IMR-90 (cell line): ENCODE measurements around the gene PRH1. TPM values are rescaled to one million over a fixed set of nuclear protein-coding genes. Genes with fewer than 3 reads are reported as not detected.

Source experiments
- ATAC-seq: fragments of 200-7000 bp; cut with Tn5 transposase; 2 replicates; pipeline ENCODE4 v1.9.1; 2020; ENCODE audit warnings: low read depth, mild to moderate bottlenecking, moderate library complexity
- BruUV-seq: library from RNA; stranded (reverse); fragments of 400-500 nt; replicated peaks from 2 replicates; lab custom pipeline; 2021; lab: Mats Ljungman, UMichigan
- CTCF ChIA-PET: fragments of 300-600 bp; formaldehyde crosslinking; extraction: SDS; loops from one replicate; lab custom pipeline; 2021; ENCODE audit warnings: antibody characterized with exemption; lab: Yijun Ruan, JAX
- POLR2A ChIA-PET: fragments of 300-600 bp; sonication (Branson Sonifier 250); formaldehyde crosslinking; loops from one replicate; lab custom pipeline; 2022; ENCODE audit warnings: antibody characterized with exemption; ENCODE audit not compliant: unreplicated experiment; lab: Charles Lee
- DNase-seq: peaks from one replicate; pipeline ENCODE4 v3.0.0; 2013
- H2AFZ ChIP-seq: replicated peaks from 2 replicates; pipeline ENCODE3; 2013; ENCODE audit warnings: low read length, mild to moderate bottlenecking; ENCODE audit not compliant: poor library complexity
- H2AK5ac ChIP-seq: 2 replicates; pipeline ENCODE4 v1.6.1; 2013; ENCODE audit warnings: low read depth, low read length, inconsistent platforms
- H2AK9ac ChIP-seq: replicated peaks from 2 replicates; pipeline ENCODE3; 2013; ENCODE audit warnings: mild to moderate bottlenecking, low read depth, low read length, moderate library complexity; ENCODE audit not compliant: poor library complexity
- H2BK120ac ChIP-seq: 2 replicates; pipeline ENCODE4 v1.6.1; 2013; ENCODE audit warnings: low read depth, low read length, inconsistent platforms
- H2BK15ac ChIP-seq: 3 replicates; pipeline ENCODE4 v1.6.1; 2013; ENCODE audit warnings: low read depth, low read length, inconsistent platforms
- H2BK20ac ChIP-seq: 2 replicates; pipeline ENCODE4 v1.6.1; 2013; ENCODE audit warnings: low read depth, mild to moderate bottlenecking, inconsistent platforms, low read length, moderate library complexity
- H2BK5ac ChIP-seq: 2 replicates; pipeline ENCODE4 v1.6.1; 2013; ENCODE audit warnings: mild to moderate bottlenecking, low read depth, low read length, inconsistent platforms; ENCODE audit not compliant: poor library complexity, severe bottlenecking
- H3K14ac ChIP-seq: replicated peaks from 2 replicates; pipeline ENCODE4 v1.6.1; 2013; ENCODE audit warnings: low read depth, low read length, inconsistent platforms
- H3K18ac ChIP-seq: 2 replicates; pipeline ENCODE4 v1.6.1; 2013; ENCODE audit warnings: low read depth, low read length, control low read depth
- H3K23ac ChIP-seq: 2 replicates; pipeline ENCODE4 v1.6.1; 2013; ENCODE audit warnings: low read depth, low read length, inconsistent platforms
- H3K27ac ChIP-seq: 2 replicates; pipeline ENCODE4 v1.5.1; 2013; ENCODE audit warnings: mild to moderate bottlenecking, control low read depth, low read length; ENCODE audit not compliant: insufficient read depth
- H3K27me3 ChIP-seq: 2 replicates; pipeline ENCODE4 v1.6.1; 2013; ENCODE audit warnings: low read length; ENCODE audit not compliant: control insufficient read depth, insufficient read depth
- H3K36me3 ChIP-seq: 2 replicates; pipeline ENCODE4 v1.6.1; 2013; ENCODE audit warnings: low read length, mixed read lengths; ENCODE audit not compliant: control insufficient read depth, insufficient read depth
- H3K4ac ChIP-seq: 2 replicates; pipeline ENCODE4 v1.6.1; 2013; ENCODE audit warnings: low read depth, low read length, inconsistent platforms
- H3K4me1 ChIP-seq: 2 replicates; pipeline ENCODE4 v1.6.1; 2013; ENCODE audit warnings: low read length, mixed read lengths; ENCODE audit not compliant: control insufficient read depth, insufficient read depth
- H3K4me2 ChIP-seq: 2 replicates; pipeline ENCODE4 v1.6.1; 2013; ENCODE audit warnings: low read depth, mild to moderate bottlenecking, control low read depth, low read length, moderate library complexity
- H3K4me3 ChIP-seq: 2 replicates; pipeline ENCODE4 v1.5.1; 2013; ENCODE audit warnings: low read depth, mild to moderate bottlenecking, control low read depth, low read length, moderate library complexity; ENCODE audit not compliant: insufficient read depth
- H3K56ac ChIP-seq: 2 replicates; pipeline ENCODE4 v1.6.1; 2013; ENCODE audit warnings: low read length, inconsistent platforms; ENCODE audit not compliant: insufficient read depth; ENCODE audit errors: extremely low read depth
- H3K79me1 ChIP-seq, 2 experiments: 2 replicates each; pipeline ENCODE4 v1.6.1; 2013; ENCODE audit warnings: low read length in 2 of 2, inconsistent platforms in 1 of 2, low read depth in 1 of 2
- H3K9ac ChIP-seq: 2 replicates; pipeline ENCODE4 v1.6.1; 2013; ENCODE audit warnings: low read depth, low read length, control low read depth
- H3K9me1 ChIP-seq: 2 replicates; pipeline ENCODE4 v1.6.1; 2013; ENCODE audit warnings: low read length, inconsistent platforms; ENCODE audit not compliant: insufficient read depth
- H3K9me3 ChIP-seq: 2 replicates; pipeline ENCODE4 v1.6.1; 2013; ENCODE audit warnings: low read length; ENCODE audit not compliant: control insufficient read depth, insufficient read depth
- H4K20me1 ChIP-seq: 2 replicates; pipeline ENCODE4 v1.6.1; 2013; ENCODE audit warnings: low read length, inconsistent platforms; ENCODE audit not compliant: insufficient read depth
- H4K5ac ChIP-seq: 2 replicates; pipeline ENCODE4 v1.6.1; 2013; ENCODE audit warnings: mild to moderate bottlenecking, low read depth, low read length, control low read depth
- H4K8ac ChIP-seq, 2 experiments: 2 replicates each; pipeline ENCODE4 v1.6.1; 2013; ENCODE audit warnings: low read depth in 2 of 2, low read length in 2 of 2, control low read depth in 1 of 2, inconsistent platforms in 1 of 2
- H4K91ac ChIP-seq: 2 replicates; pipeline ENCODE4 v1.6.1; 2013; ENCODE audit warnings: low read depth, low read length, inconsistent platforms; ENCODE audit not compliant: insufficient read depth
- BHLHE40 ChIP-seq: fragments of 150-350 bp; IDR thresholded peaks from 2 replicates; pipeline ENCODE4 v1.6.1; 2016; ENCODE audit warnings: mild to moderate bottlenecking, low read depth, low read length
- MAFK ChIP-seq: IDR thresholded peaks from 2 replicates; pipeline ENCODE4 v1.6.1; 2012; ENCODE audit warnings: low read depth, low read length, improper control_type of control experiment
- NFE2L2 ChIP-seq: fragments of 150-350 bp; IDR thresholded peaks from 2 replicates; pipeline ENCODE4 v1.6.1; 2016; ENCODE audit warnings: low read depth, mild to moderate bottlenecking, low read length
- WGBS, 2 experiments: methylation state at CpG; one replicate each; pipeline versions ENCODE4 v1.1.5 to v1.1.7; 2013; ENCODE audit warnings: missing lambda C conversion rate in 2 of 2; ENCODE audit not compliant: insufficient read length in 1 of 2; ENCODE audit errors: extremely low coverage in 2 of 2; 5-methylcytosine and 5-hydroxymethylcytosine counted together
- dilution Hi-C: fragments of 300-500 bp; cut with HindIII; formaldehyde crosslinking; loops from one replicate; pipeline ENCODE4 v1.14.3; 2018; ENCODE audit warnings: low sequenced_read_pairs; ENCODE audit not compliant: unreplicated experiment
- in situ Hi-C: fragments of 300-500 bp; cut with MboI; formaldehyde crosslinking; loops from 3 replicates; pipeline ENCODE4 v1.14.3; 2019; ENCODE audit warnings: low sequenced_read_pairs, inconsistent platforms, mixed read lengths
- intact Hi-C: fragments of 100-400 bp; cut with micrococcal nuclease; formaldehyde crosslinking; loops from 2 replicates; pipeline ENCODE4 v1.10.0; 2022
- polyA plus RNA-seq, 3 experiments: library from polyadenylated mRNA; depleted of rRNA; stranded (reverse); fragments of >200 nt; gene quantifications; 2 replicates each; pipeline ENCODE4 v1.2.3, GENCODE V29; 2012; ENCODE audit warnings: low replicate concordance in 1 of 3
- total RNA-seq: library from RNA; depleted of rRNA; stranded (reverse); fragments of >200 nt; gene quantifications from 2 replicates; pipeline ENCODE4 v1.2.3, GENCODE V29; 2012

The PRH1 gene
- total and polyA plus RNA-seq, 2 of the 4 experiments (the other 2 are of a cell fraction) = 3.0 to 18.8 TPM

DNA sequence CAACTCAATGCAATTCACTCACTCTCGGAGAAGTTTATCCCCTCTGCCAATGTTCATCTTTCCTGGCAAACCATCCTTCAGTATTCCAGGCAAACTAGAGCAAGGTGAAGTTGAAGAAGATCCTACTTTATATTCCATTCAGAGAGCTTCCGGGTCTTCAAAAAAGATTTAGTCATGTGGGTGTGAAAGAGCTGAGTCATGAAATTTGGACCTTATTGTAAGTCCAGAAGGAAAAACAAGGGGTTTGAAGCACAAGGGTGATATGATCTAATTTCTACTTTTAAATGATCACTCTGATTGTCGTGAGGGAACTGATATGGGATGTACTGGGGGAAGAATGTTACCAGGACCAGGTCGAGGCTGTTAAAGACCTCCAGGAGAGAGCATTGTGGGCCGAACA lies 42.2 kb upstream of the PRH1 start:
- Histone ChIP-seq H2AFZ (no peak overlapping the region), H3K18ac (no peak overlapping the region), H3K23ac (no peak overlapping the region), H3K9me1 (no peaks in the 10 kb centered on the region), H3K36me3 (no peaks in the 10 kb centered on the region), H3K27me3 (no peaks in the 10 kb centered on the region), H2BK20ac (no peak overlapping the region), H2BK120ac (no peak overlapping the region), H2BK15ac (no peak overlapping the region), H3K27ac (no peak overlapping the region), H3K4me2 (no peak overlapping the region), H2AK9ac (no peak overlapping the region), H3K79me1 (peaks cover 3 to 6% of the 10 kb centered on the region in 2 experiments; a peak in 1 of 4 replicates), H2BK5ac (no peak overlapping the region), H3K56ac (no peak overlapping the region), H4K8ac (no peak overlapping the region), H4K91ac (no peak overlapping the region), H4K5ac (no peak overlapping the region), H4K20me1 (no peaks in the 10 kb centered on the region), H2AK5ac (no peak overlapping the region), H3K4ac (no peak overlapping the region), H3K9ac (no peak overlapping the region), H3K9me3 (no peaks in the 10 kb centered on the region), H3K4me3 (no peak overlapping the region), H3K4me1 (no peaks in the 10 kb centered on the region), H3K14ac (no peak overlapping the region)
- no TSS peak for BruUV-seq
- in situ Hi-C loops (no loop called here), dilution Hi-C loops (no loop called here), intact Hi-C loops (no loop called here)
- CTCF ChIA-PET = no interaction called here
- TF ChIP-seq BHLHE40 (no peak), NFE2L2 (peak; percentile 69), MAFK (peak; percentile 94)
- POLR2A ChIA-PET = no interaction called here
- DNase-seq = no peak
- ATAC-seq = no peak
- 100% methylated on average over 1 of the region's 5 CpGs; no CpG with 5 or more reads in 1 of the 2 experiments for WGBS, 2 experiments
